Dendritic cell treated with granulocyte-macrophage colony-stimulating factor and Interleukin-4, amounts not matched to agents 40 ng/mL and 50 ng/mL, for 4 days (primary cell): ENCODE data around the gene BLVRB.
"Not testable (repeated sequence)": the region's sequence is repeated elsewhere in the genome, so short reads cannot be mapped to it uniquely, and the experiment has no call there.

Experiments
- H3K27ac Mint-ChIP-seq: one replicate; pipeline ENCODE4 v1.8.0; 2022; ENCODE audit warnings: mild to moderate bottlenecking, mixed read lengths
- H3K27me3 Mint-ChIP-seq: one replicate; pipeline ENCODE4 v1.8.0; 2022; ENCODE audit warnings: mild to moderate bottlenecking, mixed read lengths
- H3K36me3 Mint-ChIP-seq: one replicate; pipeline ENCODE4 v1.8.0; 2022; ENCODE audit warnings: low read depth, mixed read lengths
- H3K4me1 Mint-ChIP-seq: one replicate; pipeline ENCODE4 v1.8.0; 2022; ENCODE audit warnings: low read depth, mixed read lengths
- H3K4me3 Mint-ChIP-seq: one replicate; pipeline ENCODE4 v1.8.0; 2022; ENCODE audit warnings: mild to moderate bottlenecking, moderate library complexity, mixed read lengths
- H3K9me3 Mint-ChIP-seq: one replicate; pipeline ENCODE4 v1.8.0; 2022; ENCODE audit warnings: mixed read lengths
- intact Hi-C: fragments of 100-400 bp; cut with micrococcal nuclease; formaldehyde crosslinking; loops from one replicate; pipeline ENCODE4 v1.15.0; 2022

Gene BLVRB

GRCh38 chr19:40501599-40501998 lies 36.1 kb upstream of the BLVRB start:
- Mint-ChIP-seq H3K4me1 (no peaks in the 10 kb centered on the region), H3K27me3 (peaks cover 31% of the 10 kb centered on the region)
- intact Hi-C loops, result no loop called here

GRCh38 chr19:40500678-40501530 lies 35.4 kb upstream of the BLVRB start:
- H3K27ac Mint-ChIP-seq, H3K4me1 Mint-ChIP-seq, H3K9me3 Mint-ChIP-seq, intact Hi-C loops, H3K4me3 Mint-ChIP-seq, H3K36me3 Mint-ChIP-seq: not testable (repeated sequence)
- H3K27me3 Mint-ChIP-seq, result peaks cover 30% of the 10 kb centered on the region

More at GRCh38 chr19:40501599-40501998, 36.1 kb upstream of the BLVRB start:
- H3K27ac Mint-ChIP-seq, result no peak overlapping the region
- H3K36me3 Mint-ChIP-seq, result no peaks in the 10 kb centered on the region
- no peak overlapping the region for H3K4me3 Mint-ChIP-seq
- no peaks in the 10 kb centered on the region for H3K9me3 Mint-ChIP-seq

- intact Hi-C loops, result no loop called here
- H3K4me1 Mint-ChIP-seq, result no peaks in the 10 kb centered on the region
These were observed 33.8 kb upstream of the BLVRB start for GRCh38 chr19:40499320-40499719.

GRCh38 chr19:40497214-40497613 lies 31.7 kb upstream of the BLVRB start:
- H3K4me1 Mint-ChIP-seq, result no peaks in the 10 kb centered on the region
- H3K27me3 Mint-ChIP-seq, result peaks cover 24% of the 10 kb centered on the region
- intact Hi-C loops, result no loop called here
- no peaks in the 10 kb centered on the region for H3K36me3 Mint-ChIP-seq
- H3K4me3 Mint-ChIP-seq, result no peak overlapping the region
- no peaks in the 10 kb centered on the region for H3K9me3 Mint-ChIP-seq
- no peak overlapping the region for H3K27ac Mint-ChIP-seq

More at GRCh38 chr19:40499320-40499719, 33.8 kb upstream of the BLVRB start:
- Mint-ChIP-seq H3K27ac (no peak overlapping the region), H3K36me3 (no peaks in the 10 kb centered on the region), H3K4me3 (no peak overlapping the region), H3K9me3 (no peaks in the 10 kb centered on the region), H3K27me3 (peaks cover 28% of the 10 kb centered on the region)

- no peaks in the 10 kb centered on the region for H3K36me3 Mint-ChIP-seq
- peaks cover 41% of the 10 kb centered on the region for H3K27me3 Mint-ChIP-seq
- intact Hi-C loops, result no loop called here
- no peaks in the 10 kb centered on the region for H3K4me1 Mint-ChIP-seq
- H3K9me3 Mint-ChIP-seq, result no peaks in the 10 kb centered on the region
- no peak overlapping the region for H3K27ac Mint-ChIP-seq
- H3K4me3 Mint-ChIP-seq, result no peak overlapping the region
These were observed 28.8 kb upstream of the BLVRB start for GRCh38 chr19:40494191-40494838.

- Mint-ChIP-seq H3K4me3 (no peak overlapping the region), H3K4me1 (no peaks in the 10 kb centered on the region), H3K36me3 (no peaks in the 10 kb centered on the region), H3K27ac (no peak overlapping the region), H3K27me3 (peaks cover 44% of the 10 kb centered on the region), H3K9me3 (no peaks in the 10 kb centered on the region)
- intact Hi-C loops, result no loop called here
These were observed 28.2 kb upstream of the BLVRB start for GRCh38 chr19:40493778-40494177.

GRCh38 chr19:40492274-40492673 lies 26.7 kb upstream of the BLVRB start:
- Mint-ChIP-seq H3K27ac (no peak overlapping the region), H3K4me1 (peaks cover 10% of the 10 kb centered on the region), H3K9me3 (no peaks in the 10 kb centered on the region), H3K4me3 (no peak overlapping the region), H3K36me3 (no peaks in the 10 kb centered on the region), H3K27me3 (peaks cover 56% of the 10 kb centered on the region)
- intact Hi-C loops, result no loop called here

- no peaks in the 10 kb centered on the region for H3K36me3 Mint-ChIP-seq
- peaks cover 10% of the 10 kb centered on the region for H3K4me1 Mint-ChIP-seq
- no peak overlapping the region for H3K4me3 Mint-ChIP-seq
- peaks cover 66% of the 10 kb centered on the region for H3K27me3 Mint-ChIP-seq
- H3K9me3 Mint-ChIP-seq, result no peaks in the 10 kb centered on the region
- H3K27ac Mint-ChIP-seq, result peak overlapping the region; percentile 62
- intact Hi-C loops, result no loop called here
These were observed 24.3 kb upstream of the BLVRB start for GRCh38 chr19:40489882-40490230.

GRCh38 chr19:40486017-40486416 lies 20.5 kb upstream of the BLVRB start:
- H3K4me3 Mint-ChIP-seq, result no peak overlapping the region
- H3K27ac Mint-ChIP-seq, result no peak overlapping the region
- no peaks in the 10 kb centered on the region for H3K9me3 Mint-ChIP-seq
- no peaks in the 10 kb centered on the region for H3K36me3 Mint-ChIP-seq
- peaks cover 10% of the 10 kb centered on the region for H3K4me1 Mint-ChIP-seq
- intact Hi-C loops, result no loop called here
- H3K27me3 Mint-ChIP-seq, result peaks cover 59% of the 10 kb centered on the region

- intact Hi-C loops, H3K36me3 Mint-ChIP-seq, H3K9me3 Mint-ChIP-seq, H3K4me3 Mint-ChIP-seq, H3K4me1 Mint-ChIP-seq, H3K27ac Mint-ChIP-seq: not testable (repeated sequence)
- peaks cover 31% of the 10 kb centered on the region for H3K27me3 Mint-ChIP-seq
These were observed 10.5 kb upstream of the BLVRB start for GRCh38 chr19:40475878-40476644.

- Mint-ChIP-seq H3K36me3 (no peaks in the 10 kb centered on the region), H3K4me3 (no peak overlapping the region)
- intact Hi-C loops, result no loop called here
These were observed 9.2 kb upstream of the BLVRB start for GRCh38 chr19:40474737-40475136.

GRCh38 chr19:40472516-40472915 lies 7.0 kb upstream of the BLVRB start:
- H3K36me3 Mint-ChIP-seq, result no peaks in the 10 kb centered on the region

More at GRCh38 chr19:40474737-40475136, 9.2 kb upstream of the BLVRB start:
- peaks cover under 1% of the 10 kb centered on the region for H3K4me1 Mint-ChIP-seq
- H3K27ac Mint-ChIP-seq, result no peak overlapping the region
- H3K9me3 Mint-ChIP-seq, result no peaks in the 10 kb centered on the region
- H3K27me3 Mint-ChIP-seq, result peaks cover 28% of the 10 kb centered on the region

GRCh38 chr19:40471111-40471510 lies 5.6 kb upstream of the BLVRB start:
- peaks cover 34% of the 10 kb centered on the region for H3K27me3 Mint-ChIP-seq
- peaks cover 24% of the 10 kb centered on the region for H3K4me1 Mint-ChIP-seq
- H3K4me3 Mint-ChIP-seq, result no peak overlapping the region
- intact Hi-C loops, result no loop called here
- no peak overlapping the region for H3K27ac Mint-ChIP-seq
- H3K36me3 Mint-ChIP-seq, result no peaks in the 10 kb centered on the region
- no peaks in the 10 kb centered on the region for H3K9me3 Mint-ChIP-seq

More at GRCh38 chr19:40472516-40472915, 7.0 kb upstream of the BLVRB start:
- Mint-ChIP-seq H3K4me3 (no peak overlapping the region), H3K9me3 (no peaks in the 10 kb centered on the region), H3K4me1 (peaks cover 16% of the 10 kb centered on the region), H3K27ac (no peak overlapping the region), H3K27me3 (peaks cover 29% of the 10 kb centered on the region)
- intact Hi-C loops, result no loop called here

- intact Hi-C loops, result loop anchor here (5.0 to 10.0 kb wide), 3 partner anchors 58 to 164 kb away; partner anchors contain the start of gene SHKBP1
- Mint-ChIP-seq H3K9me3 (no peaks in the 10 kb centered on the region), H3K4me1 (peaks cover 35% of the 10 kb centered on the region), H3K27ac (peak overlapping the region; percentile 34), H3K27me3 (peaks cover 30% of the 10 kb centered on the region), H3K36me3 (peaks cover 16% of the 10 kb centered on the region), H3K4me3 (no peak overlapping the region)
These were observed 3.5 kb upstream of the BLVRB start for GRCh38 chr19:40469011-40469410.
